ENCODE data around the gene PRICKLE2. TPM values are rescaled to one million over a fixed set of nuclear protein-coding genes. Genes with fewer than 3 reads are reported as not detected.

The PRICKLE2 gene
- total RNA-seq, 1 experiment from 2014 or later: 3.2 TPM

DNA sequence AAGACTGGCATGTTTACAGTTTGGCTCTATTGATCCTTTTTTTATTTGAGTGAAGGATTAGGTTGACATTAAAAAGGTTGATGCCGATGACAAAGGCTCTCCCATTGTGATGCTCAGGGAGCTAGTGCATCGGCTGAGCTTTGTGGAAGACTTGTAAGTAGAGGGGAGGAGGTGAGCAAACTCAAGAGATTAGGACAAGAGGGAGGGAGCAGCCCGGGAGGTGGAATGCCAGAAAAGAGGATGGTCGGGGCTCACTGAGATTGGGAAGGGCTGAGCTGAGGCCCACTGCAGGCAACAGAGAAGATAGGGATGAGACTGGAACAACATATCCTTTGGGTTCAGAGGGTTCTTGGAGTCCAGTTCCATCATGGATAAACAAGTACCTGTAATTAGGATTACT lies 175.4 kb downstream of the PRICKLE2 start:
- no peak overlapping the region for H3K23ac ChIP-seq (ENCODE audit: insufficient read length, low read depth, low read length)
- no peaks in the 10 kb centered on the region for H3K79me2 ChIP-seq (ENCODE audit: insufficient read depth, low read length)
- H3K27ac ChIP-seq (ENCODE audit: insufficient read length, low read depth, low read length): no peak overlapping the region
- H4K91ac ChIP-seq (ENCODE audit: insufficient read length, low read depth, low read length): no peak overlapping the region
- TF ChIP-seq, protein P1, sequence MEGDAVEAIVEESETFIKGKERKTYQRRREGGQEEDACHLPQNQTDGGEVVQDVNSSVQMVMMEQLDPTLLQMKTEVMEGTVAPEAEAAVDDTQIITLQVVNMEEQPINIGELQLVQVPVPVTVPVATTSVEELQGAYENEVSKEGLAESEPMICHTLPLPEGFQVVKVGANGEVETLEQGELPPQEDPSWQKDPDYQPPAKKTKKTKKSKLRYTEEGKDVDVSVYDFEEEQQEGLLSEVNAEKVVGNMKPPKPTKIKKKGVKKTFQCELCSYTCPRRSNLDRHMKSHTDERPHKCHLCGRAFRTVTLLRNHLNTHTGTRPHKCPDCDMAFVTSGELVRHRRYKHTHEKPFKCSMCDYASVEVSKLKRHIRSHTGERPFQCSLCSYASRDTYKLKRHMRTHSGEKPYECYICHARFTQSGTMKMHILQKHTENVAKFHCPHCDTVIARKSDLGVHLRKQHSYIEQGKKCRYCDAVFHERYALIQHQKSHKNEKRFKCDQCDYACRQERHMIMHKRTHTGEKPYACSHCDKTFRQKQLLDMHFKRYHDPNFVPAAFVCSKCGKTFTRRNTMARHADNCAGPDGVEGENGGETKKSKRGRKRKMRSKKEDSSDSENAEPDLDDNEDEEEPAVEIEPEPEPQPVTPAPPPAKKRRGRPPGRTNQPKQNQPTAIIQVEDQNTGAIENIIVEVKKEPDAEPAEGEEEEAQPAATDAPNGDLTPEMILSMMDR (conservative IDR thresholded peaks at IDR 0.05): no peak
- H3K9ac ChIP-seq (ENCODE audit: extremely low read depth, insufficient read length, low read length): no peak overlapping the region
- H3K18ac ChIP-seq (ENCODE audit: insufficient read length, low read depth, low read length): no peak overlapping the region
- H2BK20ac ChIP-seq (ENCODE audit: low read depth, low read length, poor library complexity, severe bottlenecking): no peak overlapping the region
- no peaks in the 10 kb centered on the region for H4K20me1 ChIP-seq (ENCODE audit: control insufficient read depth, insufficient read depth, insufficient read length)
- H4K8ac ChIP-seq (replicated peaks; ENCODE audit: insufficient read length, low read depth, low read length): no peak overlapping the region
- H3K4me2 ChIP-seq (ENCODE audit: insufficient read depth, insufficient read length, low read length): no peak overlapping the region
- no CpG with 5 or more reads among the region's 4 CpGs for WGBS (ENCODE audit: extremely low coverage, insufficient read length, low lambda C conversion rate)
- H3K79me1 ChIP-seq (ENCODE audit: insufficient read depth, low read depth, low read length, poor library complexity, severe bottlenecking): no peaks in the 10 kb centered on the region
- DNase-seq: peak; percentile 51
- H2AK5ac ChIP-seq (ENCODE audit: insufficient read length, low read length): no peak overlapping the region
- H2AFZ ChIP-seq (ENCODE audit: low read length): no peak overlapping the region
- no peak overlapping the region for H2BK15ac ChIP-seq (ENCODE audit: low read depth, low read length)
- no peak overlapping the region for H3K4ac ChIP-seq (ENCODE audit: low read depth, low read length)
- H3K9me3 Mint-ChIP-seq: no peaks in the 10 kb centered on the region; a peak in 1 of 5 replicates
- H3K56ac ChIP-seq (ENCODE audit: insufficient read length, low read depth, low read length): no peak overlapping the region
- H3K4me1 Mint-ChIP-seq: peaks cover 51 to 52% of the 10 kb centered on the region in 2 experiments
- H3K23me2 ChIP-seq (ENCODE audit: insufficient read length, low read depth, low read length, poor library complexity, severe bottlenecking): no peaks in the 10 kb centered on the region
- peaks cover 14% of the 10 kb centered on the region; the same call in 1 of the 2 replicates for H3K4me1 ChIP-seq (ENCODE audit: insufficient read depth, low read length)
- no peaks in the 10 kb centered on the region for H3K27me3 ChIP-seq (ENCODE audit: insufficient read depth, low read length)
- H4K5ac ChIP-seq (ENCODE audit: insufficient read length, low read depth, low read length): no peak overlapping the region
- peak overlapping the region in 2 of 3 experiments; percentile 13 to 88; a peak in 5 of 7 replicates for H3K27ac Mint-ChIP-seq
- H3K14ac ChIP-seq (ENCODE audit: insufficient read depth, low read length): no peak overlapping the region
- H3K36me3 Mint-ChIP-seq (ENCODE audit: insufficient read depth in 1 of 3, low read depth in 3 of 3): no peaks in the 10 kb centered on the region
- no peak overlapping the region for H2BK5ac ChIP-seq (ENCODE audit: insufficient read length, low read length)
- no peak overlapping the region for H3T11ph ChIP-seq (ENCODE audit: low read length)
- H3K27me3 Mint-ChIP-seq (ENCODE audit: low read depth): peaks cover 5% of the 10 kb centered on the region
- H3K4me3 Mint-ChIP-seq: peak overlapping the region in 1 of 2 experiments; percentile 0; a peak in 2 of 5 replicates
- H2BK12ac ChIP-seq (ENCODE audit: insufficient read length, low read depth, low read length): no peak overlapping the region
- H3K9me3 ChIP-seq (ENCODE audit: control insufficient read depth, low read depth, low read length): no peaks in the 10 kb centered on the region
- no peak overlapping the region for H2BK120ac ChIP-seq (ENCODE audit: low read depth, low read length, poor library complexity, severe bottlenecking)
